Stimulated activated CD4-positive, alpha-beta T cell treated with anti-CD3 and anti-CD28 coated beads, Interleukin-2, amount 100 ng/mL, for 4 hours (primary cell): ENCODE data around the gene TMEM120B.
"Not testable (repeated sequence)": the region's sequence is repeated elsewhere in the genome, so short reads cannot be mapped to it uniquely, and the experiment has no call there.

ENCODE experiments used
- DNase-seq: peaks from one replicate; pipeline ENCODE4 v3.0.0-alpha.2; 2020; ENCODE audit warnings: low read depth

TMEM120B gene

DNA sequence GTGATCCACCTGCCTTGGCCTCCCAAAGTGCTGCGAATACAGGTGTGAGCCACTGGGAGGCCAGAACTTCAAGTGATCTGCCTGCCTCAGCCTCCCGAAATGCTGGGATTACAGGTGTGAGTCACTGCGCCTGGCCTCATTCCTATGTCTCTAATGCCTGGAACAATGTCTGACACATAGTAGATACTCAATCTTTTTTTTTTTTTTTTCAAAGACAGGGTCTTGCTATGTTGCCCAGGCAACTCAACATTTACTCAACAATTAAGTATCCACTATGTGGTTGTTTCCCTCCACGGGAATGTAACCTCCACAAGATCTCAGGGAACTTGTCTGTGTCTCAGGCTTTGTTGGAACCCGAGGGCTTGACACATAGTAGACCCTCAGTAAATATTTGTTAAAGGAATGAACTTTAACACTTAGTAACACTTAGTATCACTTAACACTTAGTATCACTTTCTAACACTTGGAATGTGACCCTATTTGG, 3.0 kb upstream of the TMEM120B start:
- no peak for DNase-seq

DNA sequence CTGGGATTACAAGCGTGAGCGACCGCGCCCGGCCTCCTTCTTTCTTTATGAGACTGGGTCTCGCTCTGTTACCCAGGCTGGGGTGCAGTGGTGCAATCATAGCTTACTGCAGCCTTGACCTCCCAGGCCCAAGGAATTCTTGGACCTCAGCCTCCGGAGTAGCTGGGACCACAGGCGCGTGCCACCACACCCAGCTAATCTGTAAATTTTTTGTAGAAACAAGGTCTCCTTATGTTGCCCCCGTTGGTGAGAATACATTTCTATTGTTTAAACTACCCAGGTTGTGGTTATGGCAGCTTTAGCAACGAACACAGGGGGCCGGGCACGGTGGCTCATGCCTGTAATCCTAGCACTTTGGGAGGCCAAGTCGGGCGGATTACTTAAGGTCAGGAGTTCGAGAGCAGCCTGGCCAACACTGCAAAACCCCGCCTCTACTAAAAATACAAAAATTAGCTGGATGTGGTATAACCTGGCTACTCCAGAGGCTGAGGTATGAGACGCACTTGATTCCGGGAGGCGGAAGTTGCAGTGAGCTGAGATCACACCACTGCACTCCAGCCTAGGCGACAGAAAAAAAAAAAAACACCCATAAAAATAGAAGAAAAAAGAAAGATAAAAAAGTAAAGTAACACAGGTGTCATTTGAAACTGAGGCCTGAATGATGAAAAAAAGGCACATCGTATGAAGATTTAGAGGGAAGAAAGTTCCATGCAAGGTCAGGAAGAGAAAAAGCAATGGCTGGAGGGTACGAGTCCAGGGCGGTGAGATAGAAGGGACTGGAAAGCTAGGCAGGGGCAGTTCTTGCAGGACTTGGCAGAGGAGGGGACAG, 977 bp upstream of the TMEM120B start:
- no peak for DNase-seq

DNA sequence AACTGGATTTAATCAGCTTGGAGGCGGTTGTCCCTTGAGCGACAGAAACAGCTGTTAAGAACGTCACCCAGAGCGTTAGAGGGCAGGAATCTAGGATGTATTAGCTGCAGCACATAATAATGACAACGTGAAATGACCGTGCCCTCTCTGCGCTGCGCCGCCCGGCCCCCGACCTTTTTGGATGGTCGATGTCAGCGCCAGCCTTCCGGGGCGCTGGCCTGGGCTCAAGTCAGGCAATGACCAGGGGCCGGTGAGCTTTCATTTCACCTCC, 427 bp upstream of the TMEM120B start:
- DNase-seq = no peak

DNA sequence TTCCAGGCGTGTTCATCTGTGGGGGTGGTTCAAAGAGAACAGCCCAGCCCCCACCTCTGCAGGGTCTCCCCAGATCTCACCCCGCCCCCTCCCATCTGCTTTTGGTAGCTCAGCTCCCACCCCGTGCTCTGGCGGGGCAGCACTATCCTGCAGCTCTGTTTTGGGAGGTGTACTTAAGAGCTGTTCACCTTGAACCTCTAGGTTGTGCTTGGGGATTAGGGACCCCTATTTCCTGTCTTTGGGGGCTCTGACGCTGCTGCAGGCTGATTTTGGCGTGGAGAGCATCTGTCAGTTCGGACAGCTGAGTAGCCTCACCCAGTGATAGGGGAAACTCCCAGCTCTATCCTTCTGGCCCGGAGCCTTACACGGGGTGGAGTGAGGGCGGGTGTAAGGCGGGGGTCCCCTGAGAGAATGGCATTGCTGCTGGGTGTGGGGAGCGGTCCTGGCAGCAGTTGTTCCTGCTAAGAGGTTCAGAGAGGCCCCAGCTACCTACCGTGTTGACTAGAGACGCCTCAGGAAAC, 765 bp downstream of the TMEM120B start:
- no peak for DNase-seq

DNA sequence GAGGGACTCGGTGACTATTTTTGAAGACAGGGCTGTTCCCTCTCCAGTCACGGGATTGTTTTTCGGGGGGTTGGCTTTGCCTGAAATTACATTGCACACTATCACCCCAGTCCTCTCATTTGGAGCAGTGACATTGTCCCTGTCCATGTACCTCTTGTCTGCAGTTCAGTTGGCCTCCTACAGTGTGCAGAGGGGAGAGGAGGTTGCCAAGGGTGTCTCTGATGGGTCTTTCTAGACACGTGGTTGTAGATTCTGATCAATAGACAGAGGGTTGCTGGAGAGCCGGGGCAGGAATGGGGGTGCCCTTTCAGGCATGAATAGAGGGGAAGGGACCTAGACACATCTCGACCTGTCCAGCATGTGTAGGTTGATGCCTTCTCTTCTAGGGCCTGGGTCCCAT, 1.2 kb downstream of the TMEM120B start:
- no peak for DNase-seq

DNA sequence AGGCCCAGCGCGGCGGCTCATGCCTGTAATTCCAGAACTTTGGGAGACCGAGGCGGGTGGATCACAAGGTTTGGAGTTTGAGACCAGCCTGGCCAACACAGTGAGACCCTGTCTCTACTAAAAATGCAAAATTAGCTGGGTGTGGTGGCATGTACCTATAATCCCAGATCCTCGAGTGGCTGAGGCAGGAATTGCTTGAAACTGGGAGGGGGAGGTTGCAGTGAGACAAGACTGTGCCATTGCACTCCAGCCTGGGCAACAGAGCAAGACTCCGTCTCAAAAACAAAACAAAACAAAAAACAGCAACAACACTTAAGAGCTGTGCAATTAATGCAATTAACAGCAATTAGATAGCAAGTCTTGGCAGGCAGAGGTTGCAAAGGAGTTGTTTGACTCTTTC, 2.5 kb downstream of the TMEM120B start:
- not testable (repeated sequence) for DNase-seq

DNA sequence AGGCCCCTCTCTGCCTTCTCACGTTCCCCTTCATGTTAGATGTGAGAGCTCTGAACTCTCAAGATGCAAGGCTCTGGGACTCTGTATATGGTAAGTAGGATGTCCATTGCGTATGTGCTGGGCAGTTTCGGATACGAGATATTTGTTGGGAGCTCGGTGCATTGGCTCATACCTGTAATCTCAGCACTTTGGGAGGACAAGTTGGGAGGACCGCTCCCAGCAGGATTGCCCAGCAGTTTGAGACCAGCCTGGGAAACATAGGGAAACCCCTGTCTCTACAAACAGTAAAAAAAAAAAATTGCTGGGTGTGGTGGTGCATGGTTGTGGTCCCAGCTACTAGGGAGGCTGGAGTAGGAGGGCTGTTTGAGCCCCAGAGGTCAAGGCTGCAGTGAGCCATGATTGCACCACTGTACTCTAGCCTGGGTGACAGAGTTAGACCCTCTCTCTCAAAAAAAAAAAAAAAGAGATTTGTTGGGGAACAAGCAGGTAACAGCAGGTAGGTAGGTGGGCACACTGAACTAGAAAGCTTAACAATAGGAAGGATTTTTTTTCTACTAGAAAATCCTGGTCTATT, 3.4 kb downstream of the TMEM120B start:
- DNase-seq = no peak

DNA sequence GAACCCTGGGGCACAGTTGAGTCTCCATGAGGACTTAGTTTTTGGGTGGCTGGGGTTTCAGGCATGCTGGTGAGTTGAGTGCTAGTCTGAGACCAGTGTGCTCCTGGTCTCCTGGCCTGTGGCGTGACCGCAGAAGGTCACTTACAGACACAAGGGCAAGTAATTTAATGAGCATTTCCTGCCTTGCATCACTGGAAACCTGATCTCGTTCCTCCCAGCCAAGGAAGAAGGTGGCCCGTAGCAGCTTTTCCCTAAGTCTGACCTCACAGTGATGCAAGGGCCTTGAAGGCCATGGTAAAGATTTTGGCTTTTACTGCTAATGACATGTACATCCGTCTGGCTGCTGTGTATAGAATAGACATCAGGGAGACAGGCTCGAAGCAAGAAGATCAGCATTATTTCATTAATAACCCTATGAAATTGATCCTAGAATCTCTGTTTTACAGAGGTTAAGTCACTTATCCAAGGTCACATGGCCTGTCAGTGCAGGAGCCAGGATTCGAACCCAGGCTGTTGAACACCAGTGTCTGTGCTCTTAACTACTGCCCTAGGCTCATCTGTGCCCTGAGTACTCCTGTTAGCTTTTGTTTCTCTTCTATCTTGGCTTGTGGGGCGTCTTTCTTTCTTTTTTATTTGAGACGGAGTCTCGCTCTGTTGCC, 4.6 kb downstream of the TMEM120B start:
- DNase-seq = no peak

DNA sequence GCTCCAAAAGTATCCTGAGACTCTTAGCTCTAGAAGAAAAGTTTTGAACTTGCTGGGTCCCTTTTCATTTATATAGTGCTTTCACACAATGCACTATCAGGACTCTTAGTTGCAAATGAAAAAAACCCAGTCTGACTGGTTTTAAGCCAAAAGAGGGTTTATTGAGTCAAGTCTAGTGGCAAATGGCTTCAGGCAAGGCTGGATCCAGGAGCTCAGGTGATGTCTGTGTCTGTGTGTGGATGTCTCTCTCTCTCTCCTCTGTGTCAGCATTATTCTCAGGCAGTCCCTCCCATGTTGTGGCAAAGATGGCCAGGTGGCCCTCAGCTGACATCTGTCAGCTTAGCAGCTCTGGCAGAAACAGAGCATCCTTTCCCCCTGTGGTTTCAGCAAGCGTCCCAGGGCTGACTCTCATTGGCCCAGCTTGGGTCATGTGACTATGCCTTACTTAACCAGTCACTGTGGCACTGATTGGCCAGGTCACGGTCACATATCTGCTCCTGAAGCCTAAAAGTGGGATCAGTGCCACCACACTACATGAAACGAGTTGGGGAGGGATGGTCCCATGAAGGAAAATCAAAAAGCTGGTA, 6.2 kb downstream of the TMEM120B start:
- no peak for DNase-seq

DNA sequence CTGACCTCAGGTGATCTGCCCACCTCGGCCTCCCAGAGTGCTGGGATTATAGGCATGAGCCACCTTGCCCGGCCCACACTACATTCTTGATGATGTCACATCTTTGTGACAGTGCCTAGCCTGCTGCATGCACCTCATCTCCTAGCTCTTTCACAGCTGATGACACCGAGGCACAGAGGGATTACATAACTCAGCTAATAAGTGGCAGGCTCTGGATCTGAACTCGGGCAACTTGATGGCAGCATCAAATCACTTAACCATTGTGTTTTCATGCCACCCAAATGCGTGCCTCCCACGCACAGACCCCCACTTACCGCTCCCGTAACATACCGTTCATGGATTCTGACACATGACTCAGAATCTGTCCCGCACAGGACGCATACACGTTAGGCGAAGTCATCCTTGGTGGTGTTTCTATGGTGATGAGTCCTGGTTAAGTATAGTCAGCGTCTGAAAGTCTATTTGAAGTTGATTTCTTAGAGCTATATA, 7.4 kb downstream of the TMEM120B start:
- no peak for DNase-seq

DNA sequence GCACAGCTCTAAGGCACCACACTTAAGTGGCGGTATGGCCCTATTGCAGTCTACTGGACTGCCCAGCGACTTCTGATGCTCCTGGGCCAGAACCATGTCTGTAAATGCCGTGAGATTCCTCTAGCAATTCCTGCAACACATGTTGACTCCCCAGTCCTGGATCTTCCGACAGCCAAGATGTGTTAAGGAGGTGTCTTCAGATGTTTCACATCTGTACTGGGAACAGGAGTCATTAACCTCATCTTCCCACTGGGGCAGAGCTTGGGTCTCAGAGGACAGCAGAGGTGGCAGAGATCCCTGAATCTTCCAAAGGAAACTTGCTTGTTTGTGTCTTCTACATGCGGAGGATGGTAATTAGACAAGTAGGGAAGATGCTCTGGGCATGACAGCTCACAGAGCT, 8.2 kb downstream of the TMEM120B start:
- DNase-seq = no peak

DNA sequence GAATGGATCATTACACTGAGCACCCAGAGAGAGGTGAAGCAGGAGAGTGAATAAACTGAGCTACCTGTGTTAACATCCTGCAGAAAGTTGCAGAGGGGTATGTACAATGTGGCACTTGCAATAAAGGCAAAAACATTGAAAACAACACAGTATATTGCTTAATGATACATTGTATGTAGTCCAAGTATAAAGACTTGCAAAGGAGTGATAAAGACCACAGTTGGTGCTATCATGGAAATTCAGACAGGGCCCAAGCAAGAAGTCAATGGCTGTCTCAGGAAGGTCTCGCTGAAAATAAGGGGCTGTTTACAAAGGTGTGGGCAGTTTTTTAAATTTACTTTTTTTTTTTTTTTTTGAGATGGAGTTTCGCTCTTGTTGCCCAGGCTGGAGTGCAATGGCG, 10.0 kb downstream of the TMEM120B start:
- no peak for DNase-seq

DNA sequence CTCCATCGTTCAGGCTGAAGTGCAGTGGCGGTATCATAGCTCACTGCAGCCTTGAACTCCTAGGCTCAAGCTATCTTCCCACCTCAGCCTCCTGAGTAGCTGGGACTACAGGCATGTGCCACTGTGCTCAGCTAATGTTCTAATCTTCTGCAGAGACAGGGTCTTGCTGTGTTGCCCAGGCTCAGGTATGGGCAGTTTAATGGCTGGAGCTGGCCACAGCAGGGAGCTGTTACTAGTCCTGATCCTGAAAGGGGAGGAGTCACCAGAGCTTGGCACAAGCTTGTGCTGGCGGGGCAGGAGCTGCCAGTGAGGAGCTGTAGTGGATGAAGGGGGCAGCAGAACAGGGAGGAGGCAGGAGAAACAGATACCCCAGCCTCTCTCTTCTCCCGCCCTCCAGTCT, 10.6 kb downstream of the TMEM120B start:
- no peak for DNase-seq

DNA sequence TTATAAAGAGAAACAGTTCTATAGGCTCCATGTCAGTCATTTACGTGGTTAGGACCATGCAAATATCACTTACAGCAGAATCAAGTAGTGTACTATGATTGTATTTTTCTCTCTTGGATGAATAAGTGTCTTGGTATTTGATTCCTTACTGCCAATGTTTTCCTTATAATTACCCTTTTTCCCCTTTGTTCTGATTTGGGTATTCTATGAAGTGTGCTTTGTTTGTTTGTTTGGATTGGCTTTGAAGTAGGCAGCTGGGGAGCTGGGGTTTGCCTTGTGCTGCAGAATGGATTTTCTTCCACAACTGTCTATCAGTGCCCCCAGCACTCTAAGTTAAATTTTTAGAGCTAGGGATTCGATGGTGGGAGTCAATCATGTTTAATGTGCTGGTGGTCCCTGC, 12.4 kb downstream of the TMEM120B start:
- DNase-seq = no peak

DNA sequence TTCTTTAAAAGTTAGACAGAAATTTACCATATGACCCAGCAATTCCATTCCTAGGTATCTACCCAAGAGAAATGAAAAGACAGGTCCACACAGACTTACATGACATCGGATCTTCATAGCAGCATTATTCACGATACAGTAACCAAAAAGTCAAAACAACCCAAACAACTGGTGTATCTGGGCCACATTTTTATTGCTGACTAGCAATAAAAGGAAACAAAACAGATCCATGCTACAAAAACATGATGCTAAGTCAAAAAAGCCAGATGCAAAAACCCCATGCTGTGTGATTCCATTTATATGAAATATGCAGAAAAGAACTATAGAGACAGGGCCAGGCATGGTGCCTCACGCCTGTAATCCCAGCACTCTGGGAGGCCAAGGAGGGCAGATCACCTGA, 12.9 kb downstream of the TMEM120B start:
- DNase-seq = no peak

DNA sequence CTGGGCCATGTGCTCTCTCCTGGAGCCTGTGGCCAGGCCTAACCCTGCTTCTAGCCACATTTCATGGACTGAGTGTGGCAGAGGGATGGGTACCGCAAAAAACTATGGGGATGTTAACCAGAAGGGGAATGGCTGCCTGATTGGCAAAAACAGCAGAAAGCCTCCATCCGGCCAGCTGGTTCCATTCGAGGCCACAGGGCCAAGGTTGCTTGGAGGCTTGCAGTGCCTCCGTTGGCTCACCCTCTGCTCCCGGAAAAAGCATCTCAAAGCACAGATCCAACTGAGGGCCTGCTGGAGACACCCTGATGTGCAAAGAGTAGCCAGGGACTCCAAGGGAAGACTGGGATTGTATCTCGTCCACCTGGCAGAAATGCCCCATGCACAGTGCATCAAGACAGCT, 16.5 kb downstream of the TMEM120B start:
- DNase-seq = no peak

DNA sequence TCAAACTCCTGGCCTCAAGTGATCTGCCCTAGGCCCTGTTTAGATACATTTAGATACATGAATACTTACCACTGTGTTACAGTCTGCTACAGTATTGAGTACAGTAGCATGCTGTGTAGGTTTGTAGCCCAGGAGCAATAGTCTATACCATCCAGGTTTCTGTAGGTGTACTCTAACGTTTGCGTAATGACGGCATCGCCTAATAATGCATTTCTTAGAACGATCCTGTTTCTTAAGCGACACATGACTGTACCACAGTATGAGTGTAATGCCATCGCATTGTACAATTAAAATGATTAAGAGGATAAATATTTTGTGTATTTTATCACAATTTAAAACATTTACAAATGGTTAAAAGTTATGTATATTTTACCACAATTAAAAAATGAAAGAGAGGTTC, 18.9 kb downstream of the TMEM120B start:
- DNase-seq = no peak

DNA sequence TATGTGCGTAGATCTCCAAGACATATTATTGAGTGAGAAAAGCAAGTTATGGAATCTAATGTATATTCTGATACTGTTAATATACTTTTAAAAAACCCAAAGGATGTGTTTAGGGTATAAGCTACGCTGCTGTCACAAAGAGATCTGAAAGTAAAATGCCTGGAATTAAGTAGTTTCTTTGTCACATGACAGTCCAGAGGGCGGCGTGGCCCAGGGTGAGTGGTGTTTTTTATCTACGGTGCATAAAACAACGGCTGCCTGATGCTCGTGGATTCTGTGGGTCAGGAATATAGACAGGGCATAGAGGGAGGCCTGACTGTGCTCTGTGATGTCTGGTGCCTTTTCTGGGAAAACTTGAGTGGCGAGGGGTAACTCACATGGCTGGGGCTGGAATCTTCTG, 21.3 kb downstream of the TMEM120B start:
- no peak for DNase-seq

DNA sequence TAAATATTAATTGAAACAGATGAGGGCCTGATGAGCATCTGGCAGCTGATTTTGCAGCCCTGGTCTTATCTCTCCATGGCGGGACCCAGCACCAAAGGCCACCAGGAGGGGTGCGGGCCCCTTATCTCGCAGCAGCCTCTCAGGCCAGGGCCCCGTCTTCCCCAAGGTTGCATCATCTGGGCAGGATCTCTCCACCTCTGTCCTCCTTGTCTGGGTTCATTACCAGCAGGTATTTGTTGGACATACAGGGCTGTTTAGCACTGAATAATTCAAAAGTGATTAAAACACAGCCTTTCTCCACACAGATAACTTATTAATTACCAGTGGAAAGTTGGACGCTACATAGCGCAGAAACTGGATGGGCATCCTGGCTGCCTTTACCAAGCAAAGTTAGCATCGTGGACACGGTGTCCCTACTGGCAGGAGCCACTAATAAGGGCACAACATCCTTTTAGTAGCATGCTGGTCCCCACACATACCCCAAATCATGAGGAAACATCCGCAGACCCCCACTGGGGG, 25.8 kb downstream of the TMEM120B start:
- no peak for DNase-seq

DNA sequence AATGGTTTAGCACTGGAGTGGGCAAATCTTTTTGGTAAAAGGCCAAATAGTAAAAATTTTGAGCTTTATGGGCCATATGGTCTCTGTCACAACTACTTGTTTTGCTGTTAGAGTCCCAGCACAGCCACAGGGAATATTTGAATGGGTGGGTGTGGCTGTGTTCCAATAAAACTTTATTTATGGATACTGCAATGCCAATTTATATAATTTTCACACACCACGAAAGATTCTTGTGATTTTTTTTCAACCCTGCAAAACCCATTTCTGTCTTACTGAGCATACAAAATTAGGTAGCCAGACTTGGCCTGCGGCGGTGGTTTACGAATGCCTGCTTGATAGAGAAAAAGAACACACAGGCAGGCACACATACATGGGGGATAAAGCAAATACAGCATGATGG, 28.3 kb downstream of the TMEM120B start:
- no peak for DNase-seq

DNA sequence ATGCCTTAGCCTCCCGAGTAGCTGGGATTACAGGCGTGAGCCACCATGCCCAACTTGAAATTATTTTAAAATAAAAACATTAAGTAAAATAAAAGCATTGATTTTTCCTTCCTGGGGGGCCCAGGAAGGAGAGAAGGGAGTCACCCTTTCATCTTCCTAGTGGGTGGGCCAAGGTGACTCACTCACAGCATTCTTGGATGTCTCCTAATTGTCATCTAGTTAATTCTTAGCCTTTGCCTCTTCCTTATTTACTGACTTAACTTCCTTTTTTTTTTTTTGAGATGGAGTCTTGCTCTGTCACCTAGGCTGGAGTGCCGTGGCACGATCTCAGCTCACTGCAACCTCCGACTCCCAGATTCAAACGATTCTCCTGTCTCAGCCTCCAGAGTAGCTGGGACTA, 29.2 kb downstream of the TMEM120B start:
- no peak for DNase-seq

DNA sequence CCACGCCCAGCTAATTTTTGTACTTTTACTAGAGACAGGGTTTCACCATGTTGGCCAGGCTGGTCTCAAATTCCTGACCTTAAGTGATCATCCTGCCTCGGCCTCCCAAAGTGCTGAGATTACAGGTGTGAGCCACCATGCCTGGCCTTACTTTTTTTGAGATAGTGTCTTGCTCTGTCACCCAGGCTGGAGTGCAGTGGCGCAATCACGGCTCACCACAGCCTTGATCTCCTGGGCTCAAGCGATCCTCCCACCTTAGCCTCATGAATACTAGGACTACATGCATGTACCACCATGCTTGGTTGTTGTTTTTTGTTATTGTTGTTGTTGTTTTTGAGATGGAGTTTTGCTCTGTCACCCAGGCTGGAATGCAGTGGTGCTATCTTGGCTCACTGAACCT, 33.0 kb downstream of the TMEM120B start:
- not testable (repeated sequence) for DNase-seq

DNA sequence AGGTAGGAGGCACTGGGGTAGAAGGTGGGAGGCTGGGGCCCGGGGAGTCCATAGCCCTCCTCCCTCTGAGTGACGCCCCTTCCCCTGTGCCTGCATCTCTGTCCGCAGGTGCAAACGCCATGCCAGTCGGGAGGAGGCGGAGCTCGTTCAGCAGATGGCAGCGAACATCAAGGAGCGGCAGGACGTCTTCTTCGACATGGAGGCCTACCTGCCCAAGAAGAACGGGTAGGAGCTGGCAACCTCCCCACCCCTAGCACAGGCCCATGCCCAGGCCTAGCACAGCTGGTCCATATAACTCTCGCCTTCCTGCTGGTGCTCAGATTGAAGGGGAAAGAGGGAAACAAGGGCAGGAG, 35.6 kb downstream of the TMEM120B start:
- no peak for DNase-seq
